ENCODE results near the gene DYNC2H1. TPM values are rescaled to one million over a fixed set of nuclear protein-coding genes. Genes with fewer than 3 reads are reported as not detected.

The DYNC2H1 gene
- total RNA-seq, 1 donor from 2014 or later = 7.1 TPM

DNA sequence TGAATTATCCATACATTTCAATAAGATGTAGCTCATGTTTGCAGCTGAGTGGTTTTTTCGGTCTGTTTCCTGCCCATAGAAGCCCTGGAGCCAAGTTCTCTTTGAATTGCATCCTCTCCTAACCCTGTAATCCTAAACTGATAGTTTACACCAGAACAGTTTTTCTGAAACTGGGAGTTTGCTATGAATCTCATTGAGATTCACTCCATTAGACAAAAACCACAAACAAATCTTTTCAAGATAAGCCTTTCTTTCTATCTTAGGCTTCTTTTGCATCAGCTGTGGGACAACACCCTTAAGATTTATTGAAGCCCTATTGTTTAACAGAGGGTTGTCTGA lies 324.8 kb downstream of the DYNC2H1 start:
- Histone ChIP-seq H3K4me1 (no peaks in the 10 kb centered on the region), H3K27ac (no peak overlapping the region), H3K9me3 (no peaks in the 10 kb centered on the region), H3K27me3 (no peaks in the 10 kb centered on the region), H3K36me3 (no peaks in the 10 kb centered on the region), H3K4me3 (no peak overlapping the region)
- DNase-seq (ENCODE audit: low spot score in 2 of 2) = no peak
- TF ChIP-seq, protein P1, sequence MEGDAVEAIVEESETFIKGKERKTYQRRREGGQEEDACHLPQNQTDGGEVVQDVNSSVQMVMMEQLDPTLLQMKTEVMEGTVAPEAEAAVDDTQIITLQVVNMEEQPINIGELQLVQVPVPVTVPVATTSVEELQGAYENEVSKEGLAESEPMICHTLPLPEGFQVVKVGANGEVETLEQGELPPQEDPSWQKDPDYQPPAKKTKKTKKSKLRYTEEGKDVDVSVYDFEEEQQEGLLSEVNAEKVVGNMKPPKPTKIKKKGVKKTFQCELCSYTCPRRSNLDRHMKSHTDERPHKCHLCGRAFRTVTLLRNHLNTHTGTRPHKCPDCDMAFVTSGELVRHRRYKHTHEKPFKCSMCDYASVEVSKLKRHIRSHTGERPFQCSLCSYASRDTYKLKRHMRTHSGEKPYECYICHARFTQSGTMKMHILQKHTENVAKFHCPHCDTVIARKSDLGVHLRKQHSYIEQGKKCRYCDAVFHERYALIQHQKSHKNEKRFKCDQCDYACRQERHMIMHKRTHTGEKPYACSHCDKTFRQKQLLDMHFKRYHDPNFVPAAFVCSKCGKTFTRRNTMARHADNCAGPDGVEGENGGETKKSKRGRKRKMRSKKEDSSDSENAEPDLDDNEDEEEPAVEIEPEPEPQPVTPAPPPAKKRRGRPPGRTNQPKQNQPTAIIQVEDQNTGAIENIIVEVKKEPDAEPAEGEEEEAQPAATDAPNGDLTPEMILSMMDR (IDR thresholded peaks at IDR 0.05) = no peak
- intact Hi-C loops (cut with DNase I) = no loop called here

DNA sequence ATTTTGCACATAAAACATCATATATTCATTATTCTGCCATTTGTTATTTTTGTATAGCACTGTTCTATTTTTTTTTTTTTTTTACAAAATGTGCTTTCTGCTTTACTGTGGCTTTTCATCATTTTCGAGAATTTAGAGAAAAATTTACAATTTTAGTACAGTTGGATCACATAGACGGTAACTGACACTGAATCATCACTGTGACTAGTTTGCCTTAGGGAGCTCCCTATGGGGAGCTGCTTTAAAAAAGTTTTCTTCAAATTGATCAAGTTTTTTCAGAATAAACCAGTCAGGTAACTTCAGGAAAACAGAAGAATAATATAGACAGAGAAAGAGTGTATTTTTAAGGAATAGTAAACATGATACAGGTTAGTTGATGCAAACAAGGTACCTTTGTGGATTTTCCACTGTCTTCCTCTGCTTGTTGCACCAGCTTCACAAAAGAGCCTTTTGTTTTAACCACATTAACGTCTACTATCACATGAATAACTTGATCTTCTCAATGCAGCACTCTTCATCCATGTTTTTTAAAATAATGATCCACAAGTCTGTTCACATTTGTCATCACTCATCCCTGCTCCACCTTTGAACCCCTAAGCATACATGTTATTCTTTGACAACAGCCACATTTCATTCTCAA lies 327.0 kb downstream of the DYNC2H1 start:
- DNase-seq (ENCODE audit: low spot score in 2 of 2) = no peak
- TF ChIP-seq, protein P1 (IDR thresholded peaks at IDR 0.05) = no peak
- Histone ChIP-seq H3K9me3 (no peaks in the 10 kb centered on the region), H3K36me3 (no peaks in the 10 kb centered on the region), H3K27me3 (no peaks in the 10 kb centered on the region), H3K4me3 (no peak overlapping the region), H3K27ac (no peak overlapping the region), H3K4me1 (no peaks in the 10 kb centered on the region)
- intact Hi-C loops (cut with DNase I) = no loop called here

DNA sequence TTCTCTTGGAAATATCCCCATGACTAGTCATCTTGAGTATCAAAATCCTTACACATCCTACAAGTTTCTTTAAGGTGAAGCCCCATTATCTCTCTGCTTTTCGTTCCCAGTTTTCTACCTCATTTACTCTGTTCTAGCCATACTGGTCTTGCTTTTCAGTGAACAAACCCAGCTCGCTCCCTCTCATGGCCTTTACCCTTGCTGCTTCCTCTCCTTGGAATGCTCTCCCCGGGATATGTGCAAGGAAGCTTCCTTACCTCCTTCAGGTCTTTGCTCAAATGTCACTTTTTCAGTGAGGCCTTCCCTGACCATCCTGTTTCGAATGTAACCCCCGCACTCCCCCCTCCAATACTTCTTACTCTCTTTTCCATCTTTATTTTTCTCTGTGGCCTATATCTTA lies 331.8 kb downstream of the DYNC2H1 start:
- H3K27ac ChIP-seq = no peak overlapping the region
- no peaks in the 10 kb centered on the region for H3K27me3 ChIP-seq
- DNase-seq (ENCODE audit: low spot score in 2 of 2) = no peak
- TF ChIP-seq, protein P1 (IDR thresholded peaks at IDR 0.05) = no peak
- no peaks in the 10 kb centered on the region for H3K36me3 ChIP-seq
- H3K4me1 ChIP-seq = no peaks in the 10 kb centered on the region
- H3K4me3 ChIP-seq = no peak overlapping the region
- intact Hi-C loops (cut with DNase I) = no loop called here
- no peaks in the 10 kb centered on the region for H3K9me3 ChIP-seq

- intact Hi-C loops (cut with DNase I) = no loop called here
- Histone ChIP-seq H3K9me3 (no peaks in the 10 kb centered on the region), H3K27me3 (no peaks in the 10 kb centered on the region), H3K4me1 (no peaks in the 10 kb centered on the region), H3K4me3 (no peak overlapping the region), H3K27ac (no peak overlapping the region), H3K36me3 (no peaks in the 10 kb centered on the region)
- TF ChIP-seq, protein P1 (IDR thresholded peaks at IDR 0.05) = no peak
- no peak for DNase-seq (ENCODE audit: low spot score in 2 of 2)
These were observed 339.7 kb downstream of the DYNC2H1 start for GRCh38 chr11:103448966-103449365.

DNA sequence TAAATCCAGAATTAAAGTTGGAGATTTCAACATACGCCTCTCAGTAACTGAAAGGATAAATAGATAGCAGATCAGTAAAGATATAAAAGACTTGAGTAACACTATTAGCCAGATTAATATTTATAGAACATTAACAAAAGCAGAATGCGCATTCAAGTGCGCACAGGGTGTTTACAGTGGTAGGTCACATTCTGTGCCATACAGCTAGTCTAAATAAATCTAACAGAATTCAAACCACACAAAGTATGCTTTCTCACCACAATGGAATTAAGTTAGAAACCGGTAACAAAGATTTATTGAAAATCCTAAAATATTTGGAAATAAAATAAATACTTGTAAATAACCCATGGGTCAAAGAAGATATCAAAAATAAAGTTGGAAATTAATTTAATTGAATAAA lies 341.0 kb downstream of the DYNC2H1 start:
- no peak for DNase-seq (ENCODE audit: low spot score in 2 of 2)
- TF ChIP-seq, protein P1 (IDR thresholded peaks at IDR 0.05) = no peak

DNA sequence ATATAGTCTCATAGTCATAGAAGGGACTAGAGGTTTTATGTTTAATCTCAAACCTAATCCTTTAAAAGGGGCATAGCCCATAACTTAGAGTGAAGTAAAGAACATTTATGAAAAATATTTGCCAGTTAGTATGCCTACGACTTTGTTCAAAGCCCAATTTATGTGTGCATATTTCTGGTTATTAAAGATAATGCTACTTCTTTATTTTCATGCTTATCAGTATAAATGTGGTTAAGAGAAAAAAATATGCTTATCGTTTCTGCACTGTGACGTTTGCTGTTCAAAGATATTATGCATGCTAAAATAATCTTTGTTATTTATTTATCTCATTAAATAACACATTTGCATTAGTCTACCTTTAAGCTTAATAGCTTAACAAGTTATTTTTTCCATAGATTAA lies 343.9 kb downstream of the DYNC2H1 start:
- H3K36me3 ChIP-seq = no peaks in the 10 kb centered on the region
- TF ChIP-seq, protein P1 (IDR thresholded peaks at IDR 0.05) = no peak
- H3K27ac ChIP-seq = no peak overlapping the region
- no peak overlapping the region for H3K4me3 ChIP-seq
- intact Hi-C loops (cut with DNase I) = no loop called here
- no peaks in the 10 kb centered on the region for H3K9me3 ChIP-seq
- no peak for DNase-seq (ENCODE audit: low spot score in 2 of 2)
- no peaks in the 10 kb centered on the region for H3K4me1 ChIP-seq
- no peaks in the 10 kb centered on the region for H3K27me3 ChIP-seq

More for the DNA sequence above, 341.0 kb downstream of the DYNC2H1 start:
- no peaks in the 10 kb centered on the region for H3K9me3 ChIP-seq
- no peak overlapping the region for H3K27ac ChIP-seq
- no peaks in the 10 kb centered on the region for H3K4me1 ChIP-seq
- H3K36me3 ChIP-seq = no peaks in the 10 kb centered on the region
- intact Hi-C loops (cut with DNase I) = no loop called here
- no peak overlapping the region for H3K4me3 ChIP-seq
- H3K27me3 ChIP-seq = no peaks in the 10 kb centered on the region

All from ascending aorta (tissue), 2 donors.